Caki2 (cell line): ENCODE data around the gene RREB1. TPM values are rescaled to one million over a fixed set of nuclear protein-coding genes. Genes with fewer than 3 reads are reported as not detected.

Experiments used
- DNase-seq: peaks from one replicate; pipeline ENCODE4 v3.0.0-alpha.2; 2015; ENCODE audit warnings: low read depth
- in situ Hi-C: cut with HindIII; loops from 2 replicates; pipeline ENCODE4 v1.10.0; 2016; ENCODE audit warnings: low sequenced_read_pairs, low pct_unique_long_range_greater_than_20kb, mixed read lengths
- total RNA-seq: library from RNA; depleted of rRNA; stranded (reverse); fragments of >200 nt; shearing (Covaris generic); gene quantifications from 2 replicates; pipeline ENCODE4 v1.2.3, GENCODE V29; 2014; ENCODE audit warnings: low replicate concordance

Gene RREB1
- total RNA-seq, 1 experiment from 2014 or later, result 5.1 TPM

DNA sequence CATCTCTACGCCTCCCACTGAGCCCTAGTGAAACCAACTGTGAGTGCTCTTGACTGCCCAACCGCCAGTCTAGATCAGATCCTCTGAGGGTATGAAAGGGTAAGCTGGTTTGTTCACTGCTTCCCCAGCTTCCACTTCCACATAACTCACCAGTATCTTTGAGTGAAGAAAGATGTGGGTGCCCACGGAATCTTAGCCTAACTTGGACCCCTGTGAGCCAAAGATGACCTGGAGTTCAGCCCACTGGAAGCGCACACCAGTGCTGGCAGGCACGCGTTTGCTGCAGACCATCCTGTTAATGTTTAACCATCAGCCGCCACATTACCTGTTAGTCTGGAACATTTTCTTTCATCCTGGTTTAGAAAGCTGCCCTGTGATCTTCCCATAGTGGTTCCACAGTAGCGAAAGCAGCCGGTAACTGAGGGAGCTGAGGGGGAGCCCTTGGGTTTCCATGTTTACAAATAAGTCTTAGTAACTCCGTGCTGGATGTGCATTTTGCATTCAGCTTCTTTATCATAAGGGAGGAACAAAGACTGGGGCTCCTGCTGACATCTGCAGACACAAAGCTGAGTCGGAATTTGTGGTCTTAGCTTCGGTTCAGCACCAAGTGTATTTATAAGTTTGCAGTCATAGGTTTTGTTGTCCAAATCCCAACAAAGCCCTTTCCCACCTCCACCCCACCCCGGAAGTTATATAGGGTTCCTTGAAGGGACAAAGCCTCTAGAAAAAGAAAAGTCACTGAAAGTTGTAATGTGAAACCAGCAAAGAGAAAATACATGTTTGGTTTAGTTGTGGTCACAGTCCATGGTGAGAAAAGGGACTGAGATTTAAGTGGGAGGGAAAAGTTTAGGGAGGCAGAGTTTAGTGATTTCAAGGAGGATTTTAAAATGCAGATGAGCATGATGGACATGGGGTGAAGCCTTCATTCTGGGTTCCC, 134.2 kb downstream of the RREB1 start:
- in situ Hi-C loops, result no loop called here
- DNase-seq, result peak; percentile 64

DNA sequence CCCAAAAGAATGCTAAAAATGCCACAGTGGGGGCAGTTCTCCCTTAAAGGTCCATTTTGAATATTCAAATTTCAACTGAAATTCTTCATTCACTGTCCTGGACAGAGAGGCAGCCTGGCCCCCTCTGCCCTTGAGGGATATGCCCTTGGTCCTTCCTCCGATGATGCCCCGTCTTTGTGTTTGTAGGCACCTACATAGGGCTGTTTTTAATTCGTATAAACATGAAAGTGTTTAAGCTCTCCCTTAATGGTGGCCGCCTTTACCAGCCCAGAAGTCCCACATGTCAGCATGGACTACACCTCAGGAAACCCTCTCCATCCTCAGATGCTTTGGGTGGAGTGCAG, 135.0 kb downstream of the RREB1 start:
- in situ Hi-C loops, result no loop called here
- no peak for DNase-seq

DNA sequence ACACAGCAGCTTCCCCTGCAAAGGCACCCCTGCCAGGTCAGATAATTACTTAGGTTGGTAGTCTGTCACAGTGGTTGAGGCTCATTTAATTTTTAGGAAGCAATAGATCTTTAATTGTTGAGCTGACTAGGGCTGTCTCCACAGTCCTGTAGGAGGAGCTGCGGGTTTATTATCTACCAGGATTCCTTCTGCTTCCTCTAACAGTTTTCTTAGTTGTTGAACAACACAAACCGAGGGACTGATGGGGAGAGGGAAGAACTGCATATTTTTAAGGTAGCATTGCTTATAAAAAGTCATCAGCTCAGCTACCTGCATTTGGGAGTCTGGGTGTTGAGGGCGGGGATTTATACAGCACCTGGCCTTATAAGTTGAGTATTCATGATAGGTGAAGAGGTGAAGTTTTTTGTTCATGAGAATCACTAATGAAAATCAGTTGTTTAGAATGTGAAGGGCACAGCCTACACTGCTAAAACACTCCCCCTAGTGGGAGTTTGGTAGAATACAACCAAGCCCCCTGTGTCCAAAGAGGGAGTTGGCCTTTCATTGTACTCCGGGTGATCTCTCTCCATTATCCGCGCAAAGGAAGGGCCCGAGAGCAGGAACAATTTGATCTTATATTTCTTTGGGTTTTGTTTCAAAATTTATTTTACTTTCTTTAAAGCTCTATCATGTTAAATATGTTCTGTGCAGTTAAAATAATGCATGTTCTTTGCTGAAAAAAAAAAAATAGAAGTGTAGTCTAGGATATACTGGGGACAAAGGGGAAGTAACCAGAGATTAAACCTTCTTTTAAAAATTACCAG, 135.6 kb downstream of the RREB1 start:
- peak; percentile 76 for DNase-seq
- in situ Hi-C loops, result no loop called here

DNA sequence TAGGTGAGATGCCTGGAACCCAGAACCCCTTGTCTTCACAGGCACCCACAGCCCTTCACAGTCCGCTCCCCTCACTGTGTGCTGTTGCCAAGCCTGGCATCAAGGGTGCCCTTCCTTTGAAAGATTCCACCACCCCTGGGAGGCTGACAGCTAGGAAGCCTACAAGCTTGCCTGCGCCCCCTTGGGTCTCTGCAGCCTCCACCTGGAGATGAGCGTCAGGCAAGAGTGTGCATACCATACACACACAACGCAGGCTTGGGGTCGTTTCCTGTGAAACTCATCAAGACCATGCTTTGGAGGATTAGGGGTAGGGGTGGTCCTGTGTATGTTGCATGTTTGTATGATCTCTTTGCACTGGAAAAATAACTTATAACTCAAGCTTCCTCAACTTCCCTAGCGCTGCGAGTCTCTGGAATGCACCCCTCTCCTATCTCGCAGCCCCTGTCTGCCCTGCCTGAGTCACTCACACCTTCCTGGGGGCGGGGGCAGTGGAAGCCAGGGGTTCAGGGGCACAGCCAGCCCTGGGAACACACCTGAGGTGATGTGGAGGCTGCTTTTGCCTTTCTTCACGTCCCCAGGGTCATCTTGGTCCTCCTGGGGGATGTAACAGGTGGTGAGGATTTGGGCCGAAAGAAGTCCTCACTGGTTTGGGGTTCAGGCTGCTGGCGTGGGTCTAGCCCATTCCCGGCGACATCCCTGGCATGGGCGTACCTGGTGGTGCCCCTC, 138.1 kb downstream of the RREB1 start:
- in situ Hi-C loops, result no loop called here
- no peak for DNase-seq

DNA sequence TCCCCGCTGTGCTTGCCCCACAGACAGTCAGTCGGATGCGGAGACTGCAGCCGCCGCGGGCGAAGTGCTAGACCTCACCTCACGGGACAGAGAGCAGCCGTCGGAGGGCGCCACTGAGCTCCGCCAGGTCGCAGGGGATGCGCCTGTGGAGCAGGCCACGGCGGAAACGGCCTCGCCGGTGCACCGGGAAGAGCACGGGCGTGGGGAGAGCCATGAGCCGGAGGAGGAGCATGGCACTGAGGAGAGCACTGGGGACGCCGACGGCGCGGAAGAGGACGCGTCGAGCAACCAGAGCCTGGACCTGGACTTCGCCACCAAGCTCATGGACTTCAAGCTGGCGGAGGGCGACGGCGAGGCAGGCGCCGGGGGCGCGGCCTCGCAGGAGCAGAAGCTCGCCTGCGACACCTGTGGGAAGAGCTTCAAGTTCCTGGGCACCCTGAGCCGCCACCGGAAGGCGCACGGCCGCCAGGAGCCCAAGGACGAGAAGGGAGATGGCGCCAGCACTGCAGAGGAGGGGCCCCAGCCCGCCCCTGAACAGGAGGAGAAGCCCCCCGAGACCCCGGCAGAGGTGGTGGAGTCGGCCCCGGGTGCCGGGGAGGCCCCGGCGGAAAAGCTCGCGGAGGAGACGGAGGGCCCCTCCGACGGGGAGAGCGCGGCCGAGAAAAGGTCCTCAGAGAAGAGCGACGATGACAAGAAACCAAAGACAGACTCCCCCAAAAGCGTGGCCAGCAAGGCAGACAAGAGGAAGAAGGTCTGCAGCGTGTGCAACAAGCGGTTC, 138.8 kb downstream of the RREB1 start:
- DNase-seq, result no peak
- in situ Hi-C loops, result no loop called here

DNA sequence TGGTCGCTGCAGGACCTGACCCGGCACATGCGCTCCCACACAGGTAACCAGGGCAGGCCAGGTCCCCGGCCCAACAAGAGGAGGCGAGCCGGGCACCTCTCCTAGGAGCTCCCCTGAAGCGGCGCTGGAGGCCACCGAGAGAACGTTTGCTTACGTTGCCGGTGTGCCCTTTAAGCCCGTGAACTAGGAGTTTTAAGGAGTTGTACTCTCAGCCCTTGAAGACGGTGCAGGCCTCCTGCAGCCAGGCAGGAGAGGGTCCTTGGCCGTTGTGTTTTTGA, 139.4 kb downstream of the RREB1 start:
- in situ Hi-C loops, result no loop called here
- DNase-seq, result no peak

DNA sequence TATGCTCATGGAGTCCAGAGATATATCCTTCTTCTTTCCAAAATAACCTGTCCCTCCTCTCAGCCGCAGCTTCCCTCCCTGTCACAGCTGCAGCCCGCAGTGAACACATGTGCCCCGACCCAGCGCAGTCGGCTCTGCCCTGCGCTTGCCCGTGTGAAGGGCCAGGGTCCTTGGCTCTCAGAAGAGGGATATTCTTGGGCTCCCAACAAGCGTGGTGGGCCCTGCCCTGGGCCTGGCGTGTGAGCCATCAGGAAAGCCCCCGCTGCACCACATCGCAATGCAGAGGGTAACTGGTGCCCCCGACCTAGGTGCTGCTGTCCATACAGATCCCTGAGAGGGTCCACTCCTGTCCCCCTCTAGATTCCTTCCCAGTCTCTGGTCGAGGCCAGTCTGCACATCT, 140.1 kb downstream of the RREB1 start:
- DNase-seq, result no peak
- in situ Hi-C loops, result no loop called here

DNA sequence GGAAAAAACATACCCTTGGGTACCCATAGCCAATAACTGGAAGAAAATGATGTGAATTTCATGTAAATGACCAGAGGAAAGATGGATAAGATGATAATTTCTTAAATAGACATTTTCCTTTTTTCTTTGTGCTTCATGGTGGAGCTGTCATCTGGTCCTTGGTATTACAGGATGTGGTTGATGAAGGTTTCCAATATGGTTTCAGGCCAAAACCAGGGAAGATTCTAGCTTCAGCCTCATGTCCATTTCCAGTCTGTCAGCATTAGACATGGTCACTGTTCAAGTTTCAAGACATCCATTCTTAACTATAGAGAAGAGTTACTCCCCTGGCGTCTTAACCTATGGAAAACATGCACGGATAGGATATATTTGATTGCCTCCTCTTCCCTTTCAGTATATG, 141.6 kb downstream of the RREB1 start:
- in situ Hi-C loops, result no loop called here
- no peak for DNase-seq

DNA sequence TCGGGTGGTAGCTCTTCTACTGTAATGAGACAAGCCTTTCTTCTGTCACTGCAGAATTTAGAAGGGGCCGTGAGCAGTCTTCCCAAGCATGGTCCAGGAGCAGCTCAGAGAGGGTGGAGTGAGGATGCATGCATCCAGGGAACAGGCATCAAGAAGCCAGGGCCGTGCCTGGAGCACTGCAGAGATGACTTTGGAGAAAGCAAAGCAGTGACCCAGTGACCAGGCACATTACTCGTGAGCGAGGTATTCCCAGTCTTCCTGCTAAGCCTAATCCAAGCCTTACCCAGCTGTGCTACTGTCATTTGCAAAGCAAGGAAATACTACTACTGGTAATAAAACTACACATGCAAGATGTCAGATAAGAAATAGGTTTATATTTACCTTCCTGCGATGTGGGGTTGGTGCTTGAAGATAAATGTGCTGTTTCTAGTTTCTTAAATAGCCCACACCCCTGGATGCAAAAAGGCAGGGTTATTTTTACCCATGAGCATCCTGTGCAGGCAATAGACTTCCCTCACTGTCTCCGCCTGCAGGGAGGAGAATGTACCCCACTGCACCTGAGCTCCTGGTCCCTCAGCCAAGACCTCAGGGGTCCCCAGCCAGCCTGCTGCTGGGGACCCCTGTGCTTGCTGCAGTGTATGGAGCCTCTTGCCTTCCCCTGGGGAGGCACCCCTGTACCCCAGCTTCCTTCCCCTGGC, 142.3 kb downstream of the RREB1 start:
- in situ Hi-C loops, result no loop called here
- no peak for DNase-seq

DNA sequence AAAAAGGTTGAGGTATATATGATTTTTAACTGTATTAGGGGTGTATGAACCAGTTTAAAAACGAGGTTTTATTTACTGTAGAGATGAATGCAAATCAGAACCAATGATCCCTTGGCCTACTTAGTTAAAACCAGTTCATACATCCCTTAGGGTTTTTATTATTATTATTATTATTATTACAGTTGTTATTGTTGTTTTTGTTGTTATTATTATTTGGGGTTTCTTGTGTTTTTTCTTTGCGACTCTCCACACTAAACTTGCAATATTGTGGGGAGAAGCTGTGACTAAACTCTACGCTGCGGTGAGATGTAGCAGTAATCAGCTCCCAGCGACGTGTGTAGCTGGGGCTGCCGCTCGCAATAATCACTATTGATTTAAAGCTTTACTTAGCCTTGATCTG, 143.1 kb downstream of the RREB1 start:
- in situ Hi-C loops, result no loop called here

DNA sequence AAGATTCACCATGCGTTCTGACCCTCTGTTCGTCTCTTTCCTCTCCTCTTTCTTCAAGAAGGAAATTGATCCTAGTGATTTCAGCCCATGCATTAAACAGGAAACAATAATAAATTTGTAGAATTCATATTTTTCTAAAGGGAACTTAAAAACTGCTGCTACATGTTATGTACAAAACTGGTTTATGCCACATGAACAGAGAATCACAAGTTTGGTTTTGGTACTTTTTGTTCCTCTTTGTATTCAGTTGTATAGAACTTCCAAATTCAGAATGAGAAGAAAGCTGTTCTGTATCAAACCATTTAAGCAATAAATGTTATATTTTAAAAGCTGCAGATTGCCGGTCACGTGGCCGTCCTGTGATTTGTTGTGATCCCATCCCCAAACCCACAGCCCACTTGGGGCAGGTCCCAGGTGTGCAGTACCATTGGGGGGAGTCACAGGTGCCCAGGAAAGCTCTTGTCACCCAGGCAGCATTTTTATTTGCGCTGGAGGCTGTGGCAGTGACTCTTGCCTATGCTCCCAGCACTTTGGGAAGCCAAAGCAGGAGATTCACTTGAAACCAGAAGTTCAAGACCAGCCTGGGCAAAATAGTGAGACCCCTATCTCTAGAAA, 144.0 kb downstream of the RREB1 start:
- in situ Hi-C loops, result no loop called here
- no peak for DNase-seq

More for the DNA sequence above, 143.1 kb downstream of the RREB1 start:
- DNase-seq, result no peak

DNA sequence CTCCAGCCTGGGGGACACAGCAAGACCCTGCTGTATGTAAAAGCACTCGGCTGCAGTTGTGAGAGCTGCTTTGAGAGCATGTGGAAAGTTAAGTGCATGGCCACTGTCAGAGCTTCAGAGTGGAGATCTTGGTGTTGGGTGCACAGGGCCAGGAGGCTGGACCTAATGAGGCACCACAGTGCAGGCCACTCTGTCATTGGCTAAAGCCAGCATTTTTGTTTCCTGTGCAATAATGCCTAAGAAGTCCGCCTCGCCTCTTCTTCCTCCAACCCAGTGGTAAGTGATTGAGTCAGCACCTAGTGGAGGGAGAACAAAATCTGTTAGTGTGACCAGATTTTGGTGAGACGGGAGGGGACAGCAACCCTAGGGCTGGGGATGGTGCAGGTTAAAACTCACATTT, 144.6 kb downstream of the RREB1 start:
- in situ Hi-C loops, result no loop called here
- DNase-seq, result no peak

DNA sequence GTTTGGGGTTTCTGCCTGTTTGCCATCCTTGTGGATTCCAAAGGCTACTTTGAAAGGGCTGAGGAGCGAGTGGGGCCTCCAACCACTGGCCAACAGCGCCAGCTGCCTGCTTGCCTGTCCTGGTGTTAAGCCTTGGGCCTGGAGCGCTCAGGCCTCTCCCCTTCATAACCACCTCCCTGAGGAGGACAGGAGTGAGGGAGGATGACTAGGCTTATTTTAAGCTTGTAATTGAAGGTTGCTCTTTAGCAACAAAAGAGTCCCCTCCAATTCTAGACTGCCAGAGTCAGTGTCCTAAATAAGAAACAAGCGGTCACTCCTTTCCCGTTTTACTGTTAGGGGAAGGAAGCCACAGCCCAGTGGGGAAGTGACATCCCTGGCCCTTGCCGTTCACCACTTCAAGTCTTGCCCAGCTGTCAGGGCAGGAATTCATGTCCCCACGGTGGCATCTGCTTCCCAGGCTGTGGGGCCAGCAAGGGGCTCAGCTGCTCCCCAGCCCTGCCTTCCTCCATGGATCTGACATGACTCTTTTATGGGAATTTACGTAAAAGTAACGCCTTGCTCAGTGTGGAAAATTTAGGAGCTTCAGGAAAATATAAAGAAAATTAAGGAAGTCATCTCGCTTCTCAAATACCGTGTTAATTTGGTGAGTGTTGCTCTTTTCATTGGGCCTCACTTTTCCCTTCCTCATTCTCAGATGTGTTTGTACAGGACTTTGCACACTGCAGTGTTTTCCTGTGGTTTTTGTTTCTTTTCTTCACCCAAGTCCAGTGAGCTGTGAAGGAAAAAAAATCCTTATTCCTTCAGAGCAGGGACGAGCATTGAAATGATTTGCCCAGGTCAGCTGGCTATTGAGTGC, 147.4 kb downstream of the RREB1 start:
- in situ Hi-C loops, result no loop called here
- DNase-seq, result no peak

DNA sequence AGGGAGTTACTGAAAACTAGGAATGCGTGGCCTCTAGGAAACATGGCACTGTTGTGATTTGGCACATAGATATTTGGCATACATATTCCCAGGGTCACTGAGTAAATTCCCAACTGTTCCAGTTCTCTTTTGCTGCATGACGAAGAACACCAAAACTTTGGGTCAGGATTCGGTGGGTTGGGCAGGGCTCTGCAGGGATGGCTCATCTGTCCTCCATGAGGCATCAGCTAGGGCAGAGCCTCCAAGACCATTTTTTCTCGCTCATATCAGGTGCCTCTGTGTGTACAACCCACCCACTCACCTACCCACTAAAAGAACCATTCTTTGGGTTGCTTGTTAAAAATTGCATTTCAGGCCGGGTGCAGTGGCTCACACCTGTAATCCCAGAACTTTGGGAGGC, 148.2 kb downstream of the RREB1 start:
- in situ Hi-C loops, result no loop called here
- no peak for DNase-seq

DNA sequence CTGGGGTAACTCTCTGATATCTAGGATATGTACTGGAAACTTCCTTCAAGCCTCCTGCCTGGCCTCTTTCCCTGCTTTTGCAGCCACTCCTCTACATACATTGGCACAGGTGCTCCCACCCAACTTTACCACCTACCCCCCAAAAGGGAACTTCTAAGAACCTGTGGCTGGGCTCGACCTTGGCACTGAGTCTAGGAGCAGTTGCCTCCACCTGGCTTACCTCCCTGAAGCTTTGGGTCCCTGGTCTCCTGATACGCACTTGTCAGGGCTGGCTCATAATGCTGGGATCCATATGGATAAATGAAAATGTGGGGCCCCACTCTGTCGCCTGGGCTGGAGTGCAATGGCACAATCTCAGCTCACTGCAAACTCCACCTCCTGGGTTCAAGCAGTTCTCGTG, 149.0 kb downstream of the RREB1 start:
- in situ Hi-C loops, result no loop called here
- DNase-seq, result no peak

DNA sequence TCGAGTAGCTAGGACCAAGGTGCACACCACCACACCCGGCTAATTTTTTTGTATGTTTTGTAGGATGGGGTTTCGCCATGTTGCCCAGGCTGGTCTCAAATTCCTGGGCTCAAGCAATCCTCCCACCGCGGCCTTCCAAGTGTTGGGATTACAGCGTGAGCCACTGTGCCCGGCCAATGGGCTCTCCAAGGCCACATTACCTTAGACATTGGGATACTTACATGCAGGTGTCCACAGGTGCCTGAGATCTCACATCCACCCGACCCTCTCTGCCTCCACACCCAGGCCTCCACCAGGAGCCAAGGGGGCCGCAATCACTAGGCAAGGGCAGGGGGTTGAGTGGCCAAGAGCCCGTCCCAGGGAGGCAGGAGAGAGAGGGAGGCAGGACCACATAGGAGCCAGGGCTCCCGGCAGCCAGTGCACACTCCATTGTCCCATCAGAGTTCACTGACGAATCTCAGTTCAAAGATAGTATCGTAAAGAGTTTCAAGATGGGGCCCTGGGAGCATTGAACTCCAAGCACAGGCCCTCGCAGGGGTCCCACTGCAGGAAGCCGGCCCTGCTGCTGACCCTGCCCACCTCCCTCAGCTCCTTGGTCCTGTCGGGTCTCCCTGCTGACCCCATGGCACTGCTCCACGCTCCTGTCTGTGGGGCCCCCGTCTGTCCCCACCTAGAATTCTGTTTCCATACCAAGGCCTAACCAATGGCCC, 149.9 kb downstream of the RREB1 start:
- in situ Hi-C loops, result no loop called here
- DNase-seq, result no peak
